GM12878 (cell line): ENCODE data around the gene SLC35A2. TPM values are rescaled to one million over a fixed set of nuclear protein-coding genes. Genes with fewer than 3 reads are reported as not detected.

Experiments used
- ATAC-seq: fragments of 200-7000 bp; cut with Tn5 transposase; 3 replicates; pipeline ENCODE4 v1.9.1; 2020; ENCODE audit warnings: mild to moderate bottlenecking, moderate library complexity
- BruUV-seq: library from RNA; stranded (reverse); fragments of 400-500 nt; replicated peaks from 2 replicates; lab custom pipeline; 2021; lab: Mats Ljungman, UMichigan
- CTCF ChIA-PET: fragments of 300-600 bp; sonication (Branson Sonifier 250); formaldehyde crosslinking; extraction: SDS; loops from one replicate; lab custom pipeline; 2021; ENCODE audit warnings: inconsistent platforms; lab: Yijun Ruan, JAX
- POLR2A ChIA-PET: fragments of 350-600 bp; formaldehyde crosslinking; extraction: SDS; loops from one replicate; lab custom pipeline; 2021; ENCODE audit warnings: inconsistent platforms; lab: Charles Lee
- RAD21 ChIA-PET: fragments of 300-600 bp; sonication (Branson Sonifier 250); formaldehyde crosslinking; loops from one replicate; lab custom pipeline; 2023; ENCODE audit warnings: antibody characterized with exemption; ENCODE audit not compliant: unreplicated experiment; lab: Charles Lee
- SMC1A ChIA-PET: fragments of 300-600 bp; sonication (Branson Sonifier 250); formaldehyde crosslinking; loops from one replicate; lab custom pipeline; 2023; ENCODE audit not compliant: unreplicated experiment, uncharacterized antibody; lab: Charles Lee
- DNase-seq: peaks from one replicate; pipeline ENCODE4 v3.0.0-alpha.2; 2011; ENCODE audit warnings: low read depth, low spot score
- FAIRE-seq: peaks from 3 replicates; lab custom pipeline; 2011; peaks lifted over from hg19 to GRCh38; lab: Jason Lieb, UNC
- H2AFZ ChIP-seq: 2 replicates; pipeline ENCODE4 v1.6.0; 2011; ENCODE audit warnings: low read depth, low read length, control low read depth; ENCODE audit not compliant: control insufficient read depth
- H3K27ac ChIP-seq: 2 replicates; pipeline ENCODE4 v1.5.1; 2011; ENCODE audit warnings: control low read depth; ENCODE audit not compliant: control insufficient read depth, insufficient read depth
- H3K27me3 ChIP-seq, 2 experiments: replicated peaks in 1 of 2; 2 replicates each; pipeline versions ENCODE4 v1.6.0 to v1.6.1; 2011; ENCODE audit warnings: low read length in 1 of 2; ENCODE audit not compliant: control insufficient read depth in 2 of 2, insufficient read depth in 2 of 2
- H3K36me3 ChIP-seq, 2 experiments: 2 replicates each; pipeline ENCODE4 v1.5.1; 2011; ENCODE audit warnings: low read length in 1 of 2; ENCODE audit not compliant: control insufficient read depth in 2 of 2, insufficient read depth in 2 of 2
- H3K4me1 ChIP-seq: 2 replicates; pipeline ENCODE4 v1.6.1; 2011; ENCODE audit warnings: mild to moderate bottlenecking, low read length, moderate library complexity, mixed read lengths; ENCODE audit not compliant: control insufficient read depth, insufficient read depth
- H3K4me2 ChIP-seq: 2 replicates; pipeline ENCODE4 v1.6.0; 2011; ENCODE audit warnings: control low read depth; ENCODE audit not compliant: control insufficient read depth, insufficient read depth
- H3K4me3 ChIP-seq: fragments of 200-600 bp; sonication (generic); 2 replicates; pipeline ENCODE4 v1.5.1; 2016
- H3K79me2 ChIP-seq: 2 replicates; pipeline ENCODE4 v1.6.0; 2011; ENCODE audit warnings: low read length; ENCODE audit not compliant: control insufficient read depth, insufficient read depth
- H3K9ac ChIP-seq: 2 replicates; pipeline ENCODE4 v1.8.0; 2011; ENCODE audit warnings: low read length, control low read depth, mixed read lengths; ENCODE audit not compliant: control insufficient read depth, insufficient read depth
- H3K9me3 ChIP-seq: replicated peaks from 3 replicates; pipeline ENCODE4 v1.5.1; 2011; ENCODE audit warnings: mild to moderate bottlenecking, low read length; ENCODE audit not compliant: control insufficient read depth, insufficient read depth
- H4K20me1 ChIP-seq: 2 replicates; pipeline ENCODE4 v1.6.0; 2011; ENCODE audit not compliant: control insufficient read depth, insufficient read depth
- ASH2L ChIP-seq: fragments of 300-600, 200-600 bp; sonication (generic); IDR thresholded peaks from 2 replicates; pipeline ENCODE4 v1.6.1; 2017; ENCODE audit warnings: low read depth, mild to moderate bottlenecking, borderline replicate concordance
- CBX5 ChIP-seq: sonication (generic); IDR thresholded peaks from 2 replicates; pipeline ENCODE4 v1.6.1; 2016; ENCODE audit warnings: low read depth, moderate library complexity, mild to moderate bottlenecking, inconsistent platforms
- CEBPB ChIP-seq, 2 experiments: fragments of 150-350 bp in 1 of 2; IDR thresholded peaks; 2 replicates each; pipeline ENCODE4 v1.6.1; 2012 to 2014; ENCODE audit warnings: low read depth in 2 of 2, low read length in 2 of 2, borderline replicate concordance in 1 of 2, inconsistent platforms in 1 of 2
- CREB1 ChIP-seq: IDR thresholded peaks from 2 replicates; pipeline ENCODE4 v1.6.1; 2012; ENCODE audit warnings: low read depth, mild to moderate bottlenecking, inconsistent platforms
- EED ChIP-seq: sonication (generic); IDR thresholded peaks from 2 replicates; pipeline ENCODE4 v1.6.1; 2016; ENCODE audit warnings: antibody characterized with exemption, low read depth
- KDM1A ChIP-seq: fragments of 200-600 bp; sonication (generic); IDR thresholded peaks from 2 replicates; pipeline ENCODE4 v1.6.1; 2016; ENCODE audit warnings: borderline replicate concordance
- MEF2B ChIP-seq: fragments of 450-650 bp; IDR thresholded peaks from 2 replicates; pipeline ENCODE4 v1.6.1; 2018; ENCODE audit warnings: mild to moderate bottlenecking, moderate library complexity; ENCODE audit not compliant: partially characterized antibody, poor library complexity, severe bottlenecking
- MYC ChIP-seq: IDR thresholded peaks from 2 replicates; pipeline ENCODE4 v1.6.1; 2011; ENCODE audit warnings: mild to moderate bottlenecking, low read length, moderate library complexity, inconsistent platforms; ENCODE audit not compliant: insufficient read depth, insufficient replicate concordance, insufficient read length, severe bottlenecking
- PAX8 ChIP-seq: fragments of 450-650 bp; IDR thresholded peaks from 2 replicates; pipeline ENCODE4 v1.6.1; 2017; ENCODE audit warnings: mild to moderate bottlenecking, moderate library complexity
- PML ChIP-seq: IDR thresholded peaks from 2 replicates; pipeline ENCODE4 v1.6.1; 2012; ENCODE audit warnings: low read length, inconsistent platforms
- POLR2AphosphoS2 ChIP-seq: IDR thresholded peaks from 2 replicates; pipeline ENCODE4 v1.6.1; 2011; ENCODE audit warnings: low read depth, mild to moderate bottlenecking, low read length, improper control_type of control experiment, moderate library complexity
- USF2 ChIP-seq: IDR thresholded peaks from 2 replicates; pipeline ENCODE4 v1.6.1; 2011; ENCODE audit warnings: low read depth, low read length, improper control_type of control experiment, borderline replicate concordance
- ZBTB4 ChIP-seq: fragments of 450-650 bp; formaldehyde crosslinking; IDR thresholded peaks from 2 replicates; pipeline ENCODE4 v1.4.0; 2022; ENCODE audit warnings: mild to moderate bottlenecking, moderate library complexity
- ZNF217 ChIP-seq: fragments of 450-650 bp; IDR thresholded peaks from 2 replicates; pipeline ENCODE4 v1.6.1; 2017; ENCODE audit warnings: antibody characterized with exemption, mild to moderate bottlenecking
- WGBS: methylation state at CpG from one replicate; pipeline ENCODE4 v1.1.6; 2016; ENCODE audit warnings: low lambda C conversion rate; ENCODE audit not compliant: insufficient replicate concordance, insufficient coverage; ENCODE audit errors: missing lambda C conversion rate; 5-methylcytosine and 5-hydroxymethylcytosine counted together
- in situ Hi-C: fragments of 300-500 bp; cut with MboI; formaldehyde crosslinking; loops from 9 replicates; pipeline ENCODE4 v1.14.3; 2018; ENCODE audit warnings: mixed read lengths
- intact Hi-C: fragments of 100-400 bp; cut with micrococcal nuclease; formaldehyde crosslinking; loops from one replicate; pipeline ENCODE4 v1.14.2; 2022; ENCODE audit not compliant: unreplicated experiment
- polyA plus RNA-seq, 11 experiments: library from polyadenylated mRNA; depleted of rRNA in 4 of 11; unstranded in 6 of 11; stranded (reverse) in 5 of 11; fragments of >200 nt; fragmentation: Nextera tagmentation in 4 of 11; fragmentation: Illumina TruSeq in 1 of 11; extraction: Ambion mirVana in 4 of 11; extraction: Trizol in 1 of 11; gene quantifications; 1 replicate in 1 of 11; 2 replicates in 10 of 11; pipeline versions ENCODE4 v1.2.1 to v1.2.3, GENCODE V29; 2011 to 2016; ENCODE audit warnings: inconsistent platforms in 2 of 11, missing spikeins in 2 of 11, low read depth in 1 of 11
- total RNA-seq, 4 experiments: library from RNA; depleted of rRNA in 3 of 4; stranded (reverse); fragments of >200 nt in 3 of 4; fragmentation: Illumina TruSeq in 1 of 4; extraction: Trizol in 1 of 4; gene quantifications; 2 replicates each; pipeline versions ENCODE4 v1.2.1 to v1.2.3, GENCODE V29; 2013 to 2021

Gene SLC35A2
- total and polyA plus RNA-seq, 10 of the 15 experiments (the other 5 are each of a cell fraction or from before 2014, with no cell fraction given) = 2.1 to 27.4 (median 14.9) TPM

GRCh38 chrX:48938721-48939425 is 27.4 kb upstream of the SLC35A2 start:
- 0% methylated on average over 1 of the region's 1 CpG for WGBS
- peak overlapping the region; percentile 7; the same call in 1 of the 2 replicates for H3K4me3 ChIP-seq
- BruUV-seq = TSS peak; percentile 92
- peaks cover 2 to 22% of the 10 kb centered on the region in 2 experiments for H3K36me3 ChIP-seq
- H4K20me1 ChIP-seq = no peaks in the 10 kb centered on the region
- H3K9ac ChIP-seq = peak overlapping the region; percentile 63
- peaks cover 45% of the 10 kb centered on the region for H3K79me2 ChIP-seq
- ChIA-PET POLR2A (interaction anchor here (0.5 to 3.4 kb wide), 13 partner anchors 11 to 367 kb away, joined by 3 to 21 read pairs (median 8); partner anchors contain the start of genes HDAC6, OTUD5, PIM2 and PQBP1), RAD21 (interaction anchor here (0.6 to 3.2 kb wide), 7 partner anchors 19 to 299 kb away, joined by 3 to 17 read pairs (median 4); partner anchors contain the start of genes PQBP1, SLC35A2, TFE3 and TIMM17B), CTCF (interaction anchor here (0.7 to 2.5 kb wide), 6 partner anchors 10 to 222 kb away, joined by 3 to 9 read pairs (median 4); no protein-coding TSS in a partner anchor), SMC1A (interaction anchor here (0.9 to 2.9 kb wide), 8 partner anchors 8 to 202 kb away, joined by 3 to 9 read pairs (median 5); partner anchors contain the start of gene SLC35A2)
- no peaks in the 10 kb centered on the region for H3K27me3 ChIP-seq
- H3K4me1 ChIP-seq = peaks cover 73% of the 10 kb centered on the region
- in situ Hi-C loops = loop anchor here (25.0 kb wide), 1 partner anchor 1727 kb away; the partner anchor contains the start of gene CDK16
- no peak overlapping the region for H2AFZ ChIP-seq
- intact Hi-C loops = loop anchor here (1.0 to 5.0 kb wide), 3 partner anchors 15 to 857 kb away; partner anchors contain the start of gene HDAC6
- H3K27ac ChIP-seq = peak overlapping the region; percentile 95
- DNase-seq (peak; percentile 84), ATAC-seq (peak; percentile 65), FAIRE-seq (peak; percentile 31)
- H3K4me2 ChIP-seq = peak overlapping the region; percentile 88
- H3K9me3 ChIP-seq = no peaks in the 10 kb centered on the region; the same call in 2 of the 3 replicates
- TF ChIP-seq ASH2L (no peak), PAX8 (no peak), MEF2B (peak; percentile 86), ZNF217 (no peak), CREB1 (peak; percentile 77), EED (peak; percentile 91), PML (0 out of 2 replicates have a peak, but pooled peaks have one; percentile 44), MYC (no peak), CBX5 (no peak), ZBTB4 (no peak), CEBPB (IDR thresholded peaks at IDR 0.05; ENCODE audit: borderline replicate concordance in 1 of 2, low read depth in 2 of 2, low read length in 2 of 2) (no peak), KDM1A (no peak), POLR2AphosphoS2 (no peak), USF2 (no peak)
